Measurements from ENCODE around the gene RTN4RL1. TPM values are rescaled to one million over a fixed set of nuclear protein-coding genes. Genes with fewer than 3 reads are reported as not detected.
A peak's percentile ranks its signal among the peaks of the same experiment; 100 is the strongest.

RTN4RL1 gene
- total RNA-seq, 6 experiments from 2014 or later: 0.54 to 2.6 (median 1.4) TPM

- DNase-seq (no peak), ATAC-seq (no peak)
- peaks cover 0 to 15% (median 7%) of the 10 kb centered on the region in 4 donors for H3K36me3 ChIP-seq
- 80% methylated on average over 1 of the region's 29 CpGs for whole genome bisulfite sequencing (ENCODE audit: insufficient coverage, low coverage, low lambda C conversion rate, missing lambda C conversion rate)
- H3K27me3 ChIP-seq: no peaks in the 10 kb centered on the region
- H3K9me3 ChIP-seq: no peaks in the 10 kb centered on the region
- intact Hi-C loops (cut with DNase I): no loop called here
- TF ChIP-seq, protein P1, sequence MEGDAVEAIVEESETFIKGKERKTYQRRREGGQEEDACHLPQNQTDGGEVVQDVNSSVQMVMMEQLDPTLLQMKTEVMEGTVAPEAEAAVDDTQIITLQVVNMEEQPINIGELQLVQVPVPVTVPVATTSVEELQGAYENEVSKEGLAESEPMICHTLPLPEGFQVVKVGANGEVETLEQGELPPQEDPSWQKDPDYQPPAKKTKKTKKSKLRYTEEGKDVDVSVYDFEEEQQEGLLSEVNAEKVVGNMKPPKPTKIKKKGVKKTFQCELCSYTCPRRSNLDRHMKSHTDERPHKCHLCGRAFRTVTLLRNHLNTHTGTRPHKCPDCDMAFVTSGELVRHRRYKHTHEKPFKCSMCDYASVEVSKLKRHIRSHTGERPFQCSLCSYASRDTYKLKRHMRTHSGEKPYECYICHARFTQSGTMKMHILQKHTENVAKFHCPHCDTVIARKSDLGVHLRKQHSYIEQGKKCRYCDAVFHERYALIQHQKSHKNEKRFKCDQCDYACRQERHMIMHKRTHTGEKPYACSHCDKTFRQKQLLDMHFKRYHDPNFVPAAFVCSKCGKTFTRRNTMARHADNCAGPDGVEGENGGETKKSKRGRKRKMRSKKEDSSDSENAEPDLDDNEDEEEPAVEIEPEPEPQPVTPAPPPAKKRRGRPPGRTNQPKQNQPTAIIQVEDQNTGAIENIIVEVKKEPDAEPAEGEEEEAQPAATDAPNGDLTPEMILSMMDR (IDR thresholded peaks at IDR 0.05): no peak
- no peak for TF ChIP-seq POLR2A (IDR thresholded peaks at IDR 0.05)
- H3K4me3 ChIP-seq: no peak overlapping the region
- peaks cover 0 to 9% (median 2%) of the 10 kb centered on the region in 4 donors for H3K4me1 ChIP-seq
- no peak overlapping the region for H3K27ac ChIP-seq
These were observed 10.7 kb upstream of the RTN4RL1 start for GRCh38 chr17:2035541-2036488.

- peak in 1 of 4 donors; percentile 2 for ATAC-seq
- TF ChIP-seq POLR2A (IDR thresholded peaks at IDR 0.05): no peak
- TF ChIP-seq, protein P1 (IDR thresholded peaks at IDR 0.05): no peak
- peaks cover 0 to 15% (median 7%) of the 10 kb centered on the region in 4 donors for H3K36me3 ChIP-seq
- 52% methylated on average over 4 of the region's 9 CpGs for WGBS (ENCODE audit: insufficient coverage, low coverage, low lambda C conversion rate, missing lambda C conversion rate)
- DNase-seq: peak in 1 of 3 donors; percentile 62
- intact Hi-C loops (cut with DNase I): no loop called here
- no peak overlapping the region for H3K27ac ChIP-seq
- no peaks in the 10 kb centered on the region for H3K27me3 ChIP-seq
- H3K4me1 ChIP-seq: peaks cover 0 to 11% (median 3%) of the 10 kb centered on the region in 4 donors
- H3K4me3 ChIP-seq: no peak overlapping the region
- no peaks in the 10 kb centered on the region for H3K9me3 ChIP-seq
These were observed 9.8 kb upstream of the RTN4RL1 start for GRCh38 chr17:2034806-2035540.

GRCh38 chr17:2034157-2034556 is 9.0 kb upstream of the RTN4RL1 start:
- Histone ChIP-seq H3K27ac (no peak overlapping the region), H3K36me3 (peaks cover 0 to 15% (median 7%) of the 10 kb centered on the region in 4 donors), H3K9me3 (no peaks in the 10 kb centered on the region), H3K4me1 (peaks cover 0 to 15% (median 3%) of the 10 kb centered on the region in 4 donors), H3K27me3 (no peaks in the 10 kb centered on the region), H3K4me3 (no peak overlapping the region)
- DNase-seq (no peak), ATAC-seq (no peak)
- TF ChIP-seq POLR2A (IDR thresholded peaks at IDR 0.05): no peak
- TF ChIP-seq, protein P1 (IDR thresholded peaks at IDR 0.05): no peak
- intact Hi-C loops (cut with DNase I): no loop called here
- 92% methylated on average over 5 of the region's 7 CpGs for WGBS (ENCODE audit: insufficient coverage, low coverage, low lambda C conversion rate, missing lambda C conversion rate)

DNA sequence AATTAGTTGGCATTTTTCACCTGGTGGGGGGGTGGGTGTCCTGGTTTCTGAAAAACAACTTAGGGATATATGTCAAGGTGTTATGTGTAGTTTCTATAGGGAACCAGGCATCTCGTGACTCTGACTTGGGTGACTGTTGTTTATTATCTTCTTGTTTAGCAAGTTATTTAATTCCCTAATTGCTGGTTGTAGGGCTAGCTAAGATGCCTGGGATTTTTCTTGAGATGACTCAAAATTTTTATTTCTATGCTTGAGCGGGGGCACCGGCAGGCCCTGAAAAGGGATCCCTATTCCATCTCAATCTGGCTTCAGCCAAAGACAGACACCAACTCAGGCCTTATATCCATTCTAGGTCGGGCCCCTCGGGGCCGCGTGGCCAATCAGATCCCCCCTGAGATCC is 8.0 kb upstream of the RTN4RL1 start:
- intact Hi-C loops (cut with DNase I): no loop called here
- H3K9me3 ChIP-seq: no peaks in the 10 kb centered on the region
- no CpG with 5 or more reads among the region's 7 CpGs for WGBS (ENCODE audit: insufficient coverage, low coverage, low lambda C conversion rate, missing lambda C conversion rate)

More for the DNA sequence above, 8.0 kb upstream of the RTN4RL1 start:
- Histone ChIP-seq H3K4me3 (no peak overlapping the region), H3K4me1 (peaks cover 0 to 15% (median 3%) of the 10 kb centered on the region in 4 donors), H3K27me3 (no peaks in the 10 kb centered on the region), H3K36me3 (peaks cover 0 to 15% (median 7%) of the 10 kb centered on the region in 4 donors), H3K27ac (no peak overlapping the region)
- TF ChIP-seq POLR2A (IDR thresholded peaks at IDR 0.05): no peak
- TF ChIP-seq, protein P1 (IDR thresholded peaks at IDR 0.05): no peak
- ATAC-seq (no peak), DNase-seq (no peak)

Measured in right lobe of liver (tissue), 6 donors.